PC-9 (cell line): ENCODE measurements around the gene JAGN1.
"Not testable (repeated sequence)": the region's sequence is repeated elsewhere in the genome, so short reads cannot be mapped to it uniquely, and the experiment has no call there.

Experiments
- CTCF ChIP-seq: fragments of 200-600 bp; sonication (generic); conservative IDR thresholded peaks from 2 replicates; pipeline ENCODE4 v1.6.1; 2017; ENCODE audit warnings: mixed run types, antibody characterized with exemption, mild to moderate bottlenecking, moderate library complexity
- EZH2 ChIP-seq: fragments of 200-600 bp; sonication (generic); IDR thresholded peaks from 2 replicates; pipeline ENCODE4 v1.8.0; 2017; ENCODE audit warnings: antibody characterized with exemption, low read depth

DNA sequence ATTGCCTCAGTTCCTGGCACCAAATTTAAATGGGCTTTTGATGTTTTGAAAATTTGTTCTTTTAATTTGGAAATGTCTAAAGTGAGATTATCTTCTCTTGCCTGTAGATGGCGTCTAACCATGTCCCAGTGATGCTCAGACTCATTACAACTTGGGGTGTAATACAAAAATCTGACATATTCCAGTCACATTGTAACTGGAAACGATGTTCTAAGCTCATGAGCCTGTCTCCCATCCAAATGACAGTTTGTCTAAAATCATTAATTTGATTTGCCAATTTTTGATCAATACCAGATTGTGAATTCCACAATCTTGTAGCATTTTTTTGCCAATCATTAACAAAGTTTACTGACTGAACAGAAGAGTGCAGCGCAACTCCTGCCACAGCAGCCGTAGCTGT lies 41.5 kb upstream of the JAGN1 start:
- TF ChIP-seq EZH2: not testable (repeated sequence)
- peak; percentile 82 for TF ChIP-seq CTCF
